GM21825 (cell line): ENCODE measurements around the gene PPP1R27.

Experiments used
- ATAC-seq: cut with Tn5 transposase; IDR thresholded peaks from one replicate; pipeline ENCODE4 v1.9.1; 2021; ENCODE audit warnings: mild to moderate bottlenecking, moderate library complexity; ENCODE audit not compliant: unreplicated experiment

PPP1R27 gene

GRCh38 chr17:81822996-81823819, 11.6 kb downstream of the PPP1R27 start:
- ATAC-seq = no peak

GRCh38 chr17:81822312-81822637, 12.6 kb downstream of the PPP1R27 start:
- no peak for ATAC-seq

GRCh38 chr17:81821603-81822311, 13.1 kb downstream of the PPP1R27 start:
- ATAC-seq = no peak

GRCh38 chr17:81821147-81821546, 13.7 kb downstream of the PPP1R27 start:
- ATAC-seq = no peak

GRCh38 chr17:81819708-81820107, 15.1 kb downstream of the PPP1R27 start:
- ATAC-seq = no peak

- ATAC-seq = no peak
Observed at GRCh38 chr17:81817758-81818147, 17.1 kb downstream of the PPP1R27 start.

- ATAC-seq = no peak
Observed at GRCh38 chr17:81815646-81815986, 19.2 kb downstream of the PPP1R27 start.

- no peak for ATAC-seq
Observed at GRCh38 chr17:81814748-81815645, 19.9 kb downstream of the PPP1R27 start.

- ATAC-seq = no peak
Observed at GRCh38 chr17:81813861-81814683, 20.8 kb downstream of the PPP1R27 start.

GRCh38 chr17:81813371-81813684, 21.5 kb downstream of the PPP1R27 start:
- ATAC-seq = no peak

GRCh38 chr17:81812571-81813370, 22.1 kb downstream of the PPP1R27 start:
- no peak for ATAC-seq

GRCh38 chr17:81811705-81812570, 22.9 kb downstream of the PPP1R27 start:
- no peak for ATAC-seq

- ATAC-seq = no peak
Observed at GRCh38 chr17:81810892-81811704, 23.8 kb downstream of the PPP1R27 start.

- ATAC-seq = no peak
Observed at GRCh38 chr17:81810476-81810875, 24.4 kb downstream of the PPP1R27 start.

GRCh38 chr17:81809556-81809998, 25.3 kb downstream of the PPP1R27 start:
- no peak for ATAC-seq

- ATAC-seq = no peak
Observed at GRCh38 chr17:81808778-81809555, 25.9 kb downstream of the PPP1R27 start.

GRCh38 chr17:81807839-81808238, 27.0 kb downstream of the PPP1R27 start:
- no peak for ATAC-seq
